BLaER1 treated with 17β-estradiol and CSF1 and Interleukin-3, amounts not matched to agents 10 nM and 100 nM (cell line): ENCODE data around the gene DTX4.

Experiments
- H3K27ac ChIP-seq, 11 experiments: shearing (Covaris generic); formaldehyde crosslinking; 2 replicates each; pipeline ENCODE4 v1.8.1; 2022
- H3K27me3 ChIP-seq, 11 experiments: shearing (Covaris generic); formaldehyde crosslinking; 2 replicates each; pipeline ENCODE4 v1.8.1; 2022
- H3K36me3 ChIP-seq, 11 experiments: shearing (Covaris generic); formaldehyde crosslinking; 2 replicates each; pipeline ENCODE4 v1.8.1; 2022
- H3K4me1 ChIP-seq, 10 experiments: shearing (Covaris generic); formaldehyde crosslinking; 2 replicates each; pipeline ENCODE4 v1.8.1; 2022
- H3K4me2 ChIP-seq, 11 experiments: shearing (Covaris generic); formaldehyde crosslinking; 2 replicates each; pipeline ENCODE4 v1.8.1; 2022
- H3K4me3 ChIP-seq, 10 experiments: shearing (Covaris generic); formaldehyde crosslinking; 2 replicates each; pipeline ENCODE4 v1.8.1; 2022
- H3K9ac ChIP-seq, 11 experiments: shearing (Covaris generic); formaldehyde crosslinking; 2 replicates each; pipeline ENCODE4 v1.8.1; 2022
- H3K9me3 ChIP-seq, 11 experiments: shearing (Covaris generic); formaldehyde crosslinking; replicated peaks in 1 of 11; 2 replicates each; pipeline ENCODE4 v1.8.1; 2022
- H4K20me1 ChIP-seq, 11 experiments: shearing (Covaris generic); formaldehyde crosslinking; 2 replicates each; pipeline ENCODE4 v1.8.1; 2022
- Cebpa-rat ChIP-seq, 11 experiments: shearing (Covaris generic); IDR thresholded peaks; 2 replicates each; pipeline ENCODE4 v1.8.1; 2022

Gene DTX4

DNA sequence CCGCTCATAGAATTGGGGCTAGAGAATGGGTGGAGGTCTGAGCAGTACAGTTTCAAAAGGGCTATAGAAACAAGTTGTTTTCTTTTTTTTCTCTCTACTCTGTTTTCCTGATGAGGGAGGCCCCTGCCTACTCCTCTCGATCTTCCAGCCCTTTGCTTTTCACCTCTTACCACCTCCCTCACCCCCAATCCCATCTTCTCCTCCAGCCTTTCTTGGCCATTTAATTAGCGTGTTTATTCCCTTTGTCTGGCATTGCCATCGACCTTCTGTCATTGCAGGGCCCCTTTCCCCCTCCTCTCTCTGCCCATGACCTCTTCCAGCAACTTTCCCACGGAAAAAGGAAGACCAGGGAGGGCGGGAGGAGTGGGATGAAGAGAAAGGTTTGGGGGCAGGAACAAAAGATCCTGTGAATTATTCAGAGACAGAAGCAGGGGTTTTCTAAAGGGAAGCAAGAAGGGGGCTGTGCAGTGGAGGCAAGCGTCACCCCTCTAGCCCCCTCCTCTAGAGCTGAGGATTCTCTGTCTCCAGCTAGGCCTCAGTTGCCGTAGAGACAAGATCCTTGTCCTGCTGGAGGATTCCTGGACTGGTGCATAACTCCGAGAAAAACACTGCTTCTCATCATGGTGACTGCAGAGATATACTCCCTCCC lies 12.9 kb downstream of the DTX4 start:
- Histone ChIP-seq H4K20me1 (peaks cover 0 to 83% (median 0%) of the 10 kb centered on the region in 11 experiments; a peak in 5 of 22 replicates), H3K4me2 (no peak overlapping the region), H3K4me3 (no peak overlapping the region), H3K27me3 (no peaks in the 10 kb centered on the region), H3K27ac (no peak overlapping the region), H3K9me3 (peaks cover 6 to 21% (median 11%) of the 10 kb centered on the region in 11 experiments; a peak in 20 of 22 replicates), H3K36me3 (peaks cover 7 to 67% (median 24%) of the 10 kb centered on the region in 11 experiments; a peak in 16 of 22 replicates), H3K4me1 (peaks cover 0 to 28% (median 4%) of the 10 kb centered on the region in 10 experiments; a peak in 15 of 20 replicates), H3K9ac (no peak overlapping the region)
- TF ChIP-seq Cebpa-rat (IDR thresholded peaks at IDR 0.05) = no peak

- Histone ChIP-seq H3K4me2 (no peak overlapping the region), H3K9ac (no peak overlapping the region), H3K27me3 (no peaks in the 10 kb centered on the region), H3K36me3 (peaks cover 7 to 72% (median 24%) of the 10 kb centered on the region in 11 experiments; a peak in 16 of 22 replicates), H3K4me3 (no peak overlapping the region), H3K4me1 (peaks cover 0 to 34% (median 8%) of the 10 kb centered on the region in 10 experiments; a peak in 16 of 20 replicates), H4K20me1 (peaks cover 0 to 85% (median 0%) of the 10 kb centered on the region in 11 experiments; a peak in 5 of 22 replicates), H3K9me3 (peaks cover 0 to 15% (median 5%) of the 10 kb centered on the region in 11 experiments; a peak in 15 of 22 replicates), H3K27ac (no peak overlapping the region)
- no peak for TF ChIP-seq Cebpa-rat (IDR thresholded peaks at IDR 0.05)
Observed at GRCh38 chr11:59185386-59185945, 13.5 kb downstream of the DTX4 start.

DNA sequence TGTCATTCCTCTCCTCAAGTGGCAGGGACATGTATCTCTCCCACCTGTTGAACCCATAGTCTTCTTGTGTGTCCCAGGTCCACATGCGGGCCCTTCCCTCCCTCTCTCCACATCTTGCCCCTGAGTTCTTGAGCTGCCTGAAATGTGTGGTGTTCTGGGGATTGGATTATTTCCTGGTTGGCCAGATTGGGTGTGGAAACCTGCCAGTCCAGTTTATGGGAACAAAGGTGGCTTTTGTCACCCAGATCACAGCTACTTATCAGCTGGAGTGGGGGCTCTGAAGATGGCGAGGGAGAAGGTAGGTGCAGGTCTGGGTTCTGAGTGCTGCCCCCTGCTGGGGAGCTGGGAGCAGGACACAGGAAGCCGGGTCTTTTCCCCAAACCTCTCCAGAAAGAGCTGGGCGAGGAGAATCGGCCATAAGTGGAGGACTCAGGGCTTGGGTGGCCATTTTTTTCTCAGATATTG lies 14.2 kb downstream of the DTX4 start:
- TF ChIP-seq Cebpa-rat (IDR thresholded peaks at IDR 0.05) = no peak
- H4K20me1 ChIP-seq = peaks cover 0 to 80% (median 0%) of the 10 kb centered on the region in 11 experiments; a peak in 5 of 22 replicates
- H3K27ac ChIP-seq = no peak overlapping the region
- peaks cover 0 to 34% (median 8%) of the 10 kb centered on the region in 10 experiments; a peak in 16 of 20 replicates for H3K4me1 ChIP-seq
- H3K27me3 ChIP-seq = no peaks in the 10 kb centered on the region
- H3K36me3 ChIP-seq = peaks cover 7 to 76% (median 24%) of the 10 kb centered on the region in 11 experiments; a peak in 16 of 22 replicates
- peaks cover 0 to 11% (median 0%) of the 10 kb centered on the region in 11 experiments; a peak in 4 of 22 replicates for H3K9me3 ChIP-seq
- H3K9ac ChIP-seq = no peak overlapping the region
- H3K4me3 ChIP-seq = no peak overlapping the region
- H3K4me2 ChIP-seq = no peak overlapping the region

- H3K9me3 ChIP-seq = peaks cover 0 to 6% (median 0%) of the 10 kb centered on the region in 11 experiments; a peak in 3 of 22 replicates
- H3K9ac ChIP-seq = no peak overlapping the region
- peaks cover 0 to 72% (median 0%) of the 10 kb centered on the region in 11 experiments; a peak in 5 of 22 replicates for H4K20me1 ChIP-seq
- H3K4me2 ChIP-seq = peak overlapping the region in 2 of 11 experiments; percentile 17 to 33; a peak in 3 of 22 replicates
- H3K27ac ChIP-seq = no peak overlapping the region
- H3K36me3 ChIP-seq = peaks cover 3 to 76% (median 21%) of the 10 kb centered on the region in 11 experiments; a peak in 16 of 22 replicates
- no peak for TF ChIP-seq Cebpa-rat (IDR thresholded peaks at IDR 0.05)
- H3K4me1 ChIP-seq = peaks cover 0 to 34% (median 8%) of the 10 kb centered on the region in 10 experiments; a peak in 16 of 20 replicates
- no peak overlapping the region for H3K4me3 ChIP-seq
- no peaks in the 10 kb centered on the region for H3K27me3 ChIP-seq
Observed at GRCh38 chr11:59187035-59187434, 15.1 kb downstream of the DTX4 start.

GRCh38 chr11:59187587-59187986 lies 15.7 kb downstream of the DTX4 start:
- Histone ChIP-seq H3K27me3 (no peaks in the 10 kb centered on the region), H3K4me1 (peaks cover 0 to 34% (median 8%) of the 10 kb centered on the region in 10 experiments; a peak in 16 of 20 replicates), H3K36me3 (peaks cover 0 to 76% (median 21%) of the 10 kb centered on the region in 11 experiments; a peak in 15 of 22 replicates), H3K4me3 (no peak overlapping the region), H3K27ac (no peak overlapping the region), H3K9me3 (0 out of 22 replicates have a peak, but pooled peaks cover 0 to under 1% (median 0%) of the 10 kb centered on the region in 11 experiments), H3K4me2 (peak overlapping the region in 3 of 11 experiments; percentile 17 to 33 (median 17); a peak in 3 of 22 replicates), H3K9ac (no peak overlapping the region), H4K20me1 (peaks cover 0 to 68% (median 0%) of the 10 kb centered on the region in 11 experiments; a peak in 5 of 22 replicates)
- no peak for TF ChIP-seq Cebpa-rat (IDR thresholded peaks at IDR 0.05)

DNA sequence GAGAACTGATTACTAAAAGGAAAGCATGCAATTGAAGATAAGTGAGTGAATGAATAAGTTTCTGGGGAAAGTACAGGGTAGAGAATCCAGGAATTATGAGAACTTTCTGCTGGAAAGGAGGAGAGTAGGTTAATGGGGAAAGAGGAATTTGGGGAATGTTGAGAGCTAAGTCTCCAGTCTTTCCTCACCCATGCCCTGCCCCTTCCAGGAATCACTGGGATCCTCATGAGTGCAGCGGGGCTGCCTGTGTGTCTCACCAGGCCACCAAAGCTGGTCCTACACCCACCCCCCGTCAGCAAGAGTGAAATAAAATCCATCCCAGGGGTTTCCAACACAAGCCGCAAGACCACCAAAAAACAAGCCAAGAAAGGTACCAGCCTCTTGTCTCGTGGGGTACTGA lies 17.0 kb downstream of the DTX4 start:
- H3K27ac ChIP-seq = no peak overlapping the region
- no peaks in the 10 kb centered on the region for H3K9me3 ChIP-seq
- TF ChIP-seq Cebpa-rat (IDR thresholded peaks at IDR 0.05) = no peak

DNA sequence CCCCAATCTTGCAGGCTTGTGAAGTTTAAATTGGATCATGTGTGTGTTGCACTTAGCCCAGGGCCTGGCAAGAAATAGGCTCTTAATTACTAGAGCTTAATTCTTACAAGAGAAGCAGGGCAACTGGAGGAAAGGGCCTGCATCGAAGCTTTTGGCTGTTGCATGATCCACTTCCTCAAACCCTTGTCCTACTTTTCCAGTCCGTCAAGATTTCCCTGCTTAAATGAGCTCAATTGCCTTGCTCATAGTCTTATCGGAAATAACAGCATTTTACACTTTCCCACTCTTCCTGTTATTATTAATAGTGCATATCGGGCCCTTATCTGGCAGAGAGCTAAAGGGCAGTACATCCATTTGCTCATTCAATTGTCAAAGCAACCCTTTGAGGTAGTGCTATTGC lies 18.1 kb downstream of the DTX4 start:
- H3K4me2 ChIP-seq = peak overlapping the region in 8 of 11 experiments; percentile 10 to 39 (median 20); a peak in 9 of 22 replicates
- no peak overlapping the region for H3K27ac ChIP-seq
- H3K27me3 ChIP-seq = peaks cover 0 to 6% (median 0%) of the 10 kb centered on the region in 11 experiments; a peak in 1 of 22 replicates
- H3K36me3 ChIP-seq = peaks cover 0 to 80% (median 21%) of the 10 kb centered on the region in 11 experiments; a peak in 14 of 22 replicates
- no peaks in the 10 kb centered on the region for H3K9me3 ChIP-seq
- no peak overlapping the region for H3K4me3 ChIP-seq
- H3K4me1 ChIP-seq = peaks cover 0 to 34% (median 8%) of the 10 kb centered on the region in 10 experiments; a peak in 16 of 20 replicates
- TF ChIP-seq Cebpa-rat (IDR thresholded peaks at IDR 0.05) = no peak
- H3K9ac ChIP-seq = no peak overlapping the region
- peaks cover 0 to 54% (median 0%) of the 10 kb centered on the region in 11 experiments; a peak in 4 of 22 replicates for H4K20me1 ChIP-seq

More for the DNA sequence above, 17.0 kb downstream of the DTX4 start:
- H3K4me1 ChIP-seq = peaks cover 0 to 34% (median 8%) of the 10 kb centered on the region in 10 experiments; a peak in 16 of 20 replicates
- no peak overlapping the region for H3K9ac ChIP-seq
- no peak overlapping the region for H3K4me3 ChIP-seq
- H3K27me3 ChIP-seq = peaks cover 0 to 6% (median 0%) of the 10 kb centered on the region in 11 experiments; a peak in 1 of 22 replicates
- peaks cover 0 to 76% (median 21%) of the 10 kb centered on the region in 11 experiments; a peak in 13 of 22 replicates for H3K36me3 ChIP-seq
- peaks cover 0 to 55% (median 0%) of the 10 kb centered on the region in 11 experiments; a peak in 5 of 22 replicates for H4K20me1 ChIP-seq
- peak overlapping the region in 1 of 11 experiments; percentile 10; a peak in 1 of 22 replicates for H3K4me2 ChIP-seq

- no peak for TF ChIP-seq Cebpa-rat (IDR thresholded peaks at IDR 0.05)
- H3K4me3 ChIP-seq = no peak overlapping the region
- H3K9ac ChIP-seq = no peak overlapping the region
- H4K20me1 ChIP-seq = peaks cover 0 to 44% (median 0%) of the 10 kb centered on the region in 11 experiments; a peak in 4 of 22 replicates
- H3K4me2 ChIP-seq = no peak overlapping the region
- peaks cover 3 to 34% (median 10%) of the 10 kb centered on the region in 10 experiments; a peak in 17 of 20 replicates for H3K4me1 ChIP-seq
- peaks cover 0 to 11% (median 0%) of the 10 kb centered on the region in 11 experiments; a peak in 2 of 22 replicates for H3K27me3 ChIP-seq
- H3K36me3 ChIP-seq = peaks cover 0 to 85% (median 30%) of the 10 kb centered on the region in 11 experiments; a peak in 14 of 22 replicates
- H3K27ac ChIP-seq = no peak overlapping the region
- H3K9me3 ChIP-seq = peaks cover 0 to 2% (median 0%) of the 10 kb centered on the region in 11 experiments; a peak in 2 of 22 replicates
Observed at GRCh38 chr11:59191095-59191494, 19.2 kb downstream of the DTX4 start.
